Measurements from ENCODE around the gene SYT1.

DNA sequence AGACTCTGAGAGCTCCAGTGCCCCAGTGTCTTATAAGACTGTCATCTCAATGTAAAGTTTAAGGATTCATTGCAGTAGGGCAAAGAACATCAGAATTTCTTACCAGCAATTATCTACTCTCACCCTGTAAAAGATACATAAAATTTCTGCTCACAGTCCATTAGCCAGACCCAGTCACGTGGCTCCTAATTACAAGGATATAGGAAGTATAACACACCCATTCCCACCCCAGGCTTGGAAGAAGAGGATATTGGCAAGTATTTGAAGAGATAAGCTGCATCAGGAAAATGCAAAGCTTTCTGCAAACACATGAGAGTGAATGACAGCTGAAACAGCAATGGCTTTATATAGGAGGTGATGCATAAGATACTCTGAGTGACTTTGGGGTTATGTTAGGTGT is 14.3 kb downstream of the SYT1 start:
- no peak for TF ChIP-seq HOXA7 (CRISPR knock-in tag; IDR thresholded peaks at IDR 0.05; ENCODE audit: borderline replicate concordance)
- TF ChIP-seq, protein P1, sequence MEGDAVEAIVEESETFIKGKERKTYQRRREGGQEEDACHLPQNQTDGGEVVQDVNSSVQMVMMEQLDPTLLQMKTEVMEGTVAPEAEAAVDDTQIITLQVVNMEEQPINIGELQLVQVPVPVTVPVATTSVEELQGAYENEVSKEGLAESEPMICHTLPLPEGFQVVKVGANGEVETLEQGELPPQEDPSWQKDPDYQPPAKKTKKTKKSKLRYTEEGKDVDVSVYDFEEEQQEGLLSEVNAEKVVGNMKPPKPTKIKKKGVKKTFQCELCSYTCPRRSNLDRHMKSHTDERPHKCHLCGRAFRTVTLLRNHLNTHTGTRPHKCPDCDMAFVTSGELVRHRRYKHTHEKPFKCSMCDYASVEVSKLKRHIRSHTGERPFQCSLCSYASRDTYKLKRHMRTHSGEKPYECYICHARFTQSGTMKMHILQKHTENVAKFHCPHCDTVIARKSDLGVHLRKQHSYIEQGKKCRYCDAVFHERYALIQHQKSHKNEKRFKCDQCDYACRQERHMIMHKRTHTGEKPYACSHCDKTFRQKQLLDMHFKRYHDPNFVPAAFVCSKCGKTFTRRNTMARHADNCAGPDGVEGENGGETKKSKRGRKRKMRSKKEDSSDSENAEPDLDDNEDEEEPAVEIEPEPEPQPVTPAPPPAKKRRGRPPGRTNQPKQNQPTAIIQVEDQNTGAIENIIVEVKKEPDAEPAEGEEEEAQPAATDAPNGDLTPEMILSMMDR (tag by site-specific recombination; IDR thresholded peaks at IDR 0.05): no peak
- TF ChIP-seq, protein P2, sequence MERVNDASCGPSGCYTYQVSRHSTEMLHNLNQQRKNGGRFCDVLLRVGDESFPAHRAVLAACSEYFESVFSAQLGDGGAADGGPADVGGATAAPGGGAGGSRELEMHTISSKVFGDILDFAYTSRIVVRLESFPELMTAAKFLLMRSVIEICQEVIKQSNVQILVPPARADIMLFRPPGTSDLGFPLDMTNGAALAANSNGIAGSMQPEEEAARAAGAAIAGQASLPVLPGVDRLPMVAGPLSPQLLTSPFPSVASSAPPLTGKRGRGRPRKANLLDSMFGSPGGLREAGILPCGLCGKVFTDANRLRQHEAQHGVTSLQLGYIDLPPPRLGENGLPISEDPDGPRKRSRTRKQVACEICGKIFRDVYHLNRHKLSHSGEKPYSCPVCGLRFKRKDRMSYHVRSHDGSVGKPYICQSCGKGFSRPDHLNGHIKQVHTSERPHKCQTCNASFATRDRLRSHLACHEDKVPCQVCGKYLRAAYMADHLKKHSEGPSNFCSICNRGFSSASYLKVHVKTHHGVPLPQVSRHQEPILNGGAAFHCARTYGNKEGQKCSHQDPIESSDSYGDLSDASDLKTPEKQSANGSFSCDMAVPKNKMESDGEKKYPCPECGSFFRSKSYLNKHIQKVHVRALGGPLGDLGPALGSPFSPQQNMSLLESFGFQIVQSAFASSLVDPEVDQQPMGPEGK (tag by site-specific recombination; IDR thresholded peaks at IDR 0.05): no peak
- no peak for TF ChIP-seq ZNF707 (tag by site-specific recombination; IDR thresholded peaks at IDR 0.05)
- TF ChIP-seq TCF7L2 (IDR thresholded peaks at IDR 0.05; ENCODE audit: borderline replicate concordance, low read depth, low read length): no peak
- TF ChIP-seq, protein P3, sequence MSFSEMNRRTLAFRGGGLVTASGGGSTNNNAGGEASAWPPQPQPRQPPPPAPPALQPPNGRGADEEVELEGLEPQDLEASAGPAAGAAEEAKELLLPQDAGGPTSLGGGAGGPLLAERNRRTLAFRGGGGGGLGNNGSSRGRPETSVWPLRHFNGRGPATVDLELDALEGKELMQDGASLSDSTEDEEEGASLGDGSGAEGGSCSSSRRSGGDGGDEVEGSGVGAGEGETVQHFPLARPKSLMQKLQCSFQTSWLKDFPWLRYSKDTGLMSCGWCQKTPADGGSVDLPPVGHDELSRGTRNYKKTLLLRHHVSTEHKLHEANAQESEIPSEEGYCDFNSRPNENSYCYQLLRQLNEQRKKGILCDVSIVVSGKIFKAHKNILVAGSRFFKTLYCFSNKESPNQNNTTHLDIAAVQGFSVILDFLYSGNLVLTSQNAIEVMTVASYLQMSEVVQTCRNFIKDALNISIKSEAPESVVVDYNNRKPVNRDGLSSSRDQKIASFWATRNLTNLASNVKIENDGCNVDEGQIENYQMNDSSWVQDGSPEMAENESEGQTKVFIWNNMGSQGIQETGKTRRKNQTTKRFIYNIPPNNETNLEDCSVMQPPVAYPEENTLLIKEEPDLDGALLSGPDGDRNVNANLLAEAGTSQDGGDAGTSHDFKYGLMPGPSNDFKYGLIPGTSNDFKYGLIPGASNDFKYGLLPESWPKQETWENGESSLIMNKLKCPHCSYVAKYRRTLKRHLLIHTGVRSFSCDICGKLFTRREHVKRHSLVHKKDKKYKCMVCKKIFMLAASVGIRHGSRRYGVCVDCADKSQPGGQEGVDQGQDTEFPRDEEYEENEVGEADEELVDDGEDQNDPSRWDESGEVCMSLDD (tag by site-specific recombination; IDR thresholded peaks at IDR 0.05): no peak

All from HEK293 (cell line).